Heart left ventricle (tissue), 13 donors: ENCODE measurements around the gene SLIT1.

Experiments used
- POLR2A ChIP-seq, 2 donors: fragments of 450-650 bp; IDR thresholded peaks; one replicate each; pipeline ENCODE4 v1.6.1; 2017; ENCODE audit warnings: antibody characterized with exemption in 2 of 2, mild to moderate bottlenecking in 2 of 2, moderate library complexity in 2 of 2
- TF ChIP-seq, protein P1 (sequence below), 12 donors: fragments of 200-600 bp; sonication (generic) in 4 of 12; IDR thresholded peaks; one replicate each; pipeline versions ENCODE4 v1.5.0 to v1.8.0; 2018 to 2022; ENCODE audit warnings: antibody characterized with exemption in 12 of 12, mild to moderate bottlenecking in 5 of 12
- donor health status: ischemic (EF 13 %, LVEDD 7.1; RV severe dilation, severe dysfunction).
- donor health status: DM: no; HTN: yes; CAD: no.
- donor health status: DM: no; HTN: no; CAD: no.
- donor health status: ischemic (EF 25% LVEDD 6.9; RV normal size, moderate dysfunction).
- donor health status: ischemic (EF 25% LVEDD 5.7; RV mildly dilated, moderate dysfunction).
- donor health status: ischemic (EF 35%, LVEDD 5.7; RV mildly dilated, moderate dysfunction).
- donor health status: nonischemic (EF 11% LVEDD 7.7; RV severe dilation, severe dysfunction).
- donor health status: DM: yes; HTN: yes; CAD: no.
- donor health status: PGD.
- donor health status: ischemic (EF 29% LVEDD 5.4; RV normal size, mild dysfunction).
- donor health status: nonischemic (EF 23%, LVEDD 6.1; RV moderate dilation, normal function).

DNA sequence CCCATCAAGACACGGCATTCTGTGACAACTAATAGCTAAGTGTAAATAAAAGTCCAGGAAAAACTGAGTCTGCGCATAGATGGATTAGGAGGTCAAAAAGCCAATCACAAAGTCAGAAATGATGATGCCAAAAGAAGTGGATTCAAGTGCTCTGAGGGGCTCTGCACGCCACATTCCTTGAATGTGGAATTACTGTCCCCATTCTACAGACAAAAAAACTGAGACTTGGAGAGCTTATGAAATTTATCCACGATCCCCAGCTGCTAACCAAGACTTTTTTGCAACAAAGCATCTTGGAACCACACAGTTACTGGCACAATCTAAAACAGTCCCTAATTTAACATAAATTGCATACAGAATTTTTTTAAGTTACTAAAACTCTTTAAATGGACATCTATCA is 49.6 kb upstream of the SLIT1 start:
- TF ChIP-seq, protein P1, sequence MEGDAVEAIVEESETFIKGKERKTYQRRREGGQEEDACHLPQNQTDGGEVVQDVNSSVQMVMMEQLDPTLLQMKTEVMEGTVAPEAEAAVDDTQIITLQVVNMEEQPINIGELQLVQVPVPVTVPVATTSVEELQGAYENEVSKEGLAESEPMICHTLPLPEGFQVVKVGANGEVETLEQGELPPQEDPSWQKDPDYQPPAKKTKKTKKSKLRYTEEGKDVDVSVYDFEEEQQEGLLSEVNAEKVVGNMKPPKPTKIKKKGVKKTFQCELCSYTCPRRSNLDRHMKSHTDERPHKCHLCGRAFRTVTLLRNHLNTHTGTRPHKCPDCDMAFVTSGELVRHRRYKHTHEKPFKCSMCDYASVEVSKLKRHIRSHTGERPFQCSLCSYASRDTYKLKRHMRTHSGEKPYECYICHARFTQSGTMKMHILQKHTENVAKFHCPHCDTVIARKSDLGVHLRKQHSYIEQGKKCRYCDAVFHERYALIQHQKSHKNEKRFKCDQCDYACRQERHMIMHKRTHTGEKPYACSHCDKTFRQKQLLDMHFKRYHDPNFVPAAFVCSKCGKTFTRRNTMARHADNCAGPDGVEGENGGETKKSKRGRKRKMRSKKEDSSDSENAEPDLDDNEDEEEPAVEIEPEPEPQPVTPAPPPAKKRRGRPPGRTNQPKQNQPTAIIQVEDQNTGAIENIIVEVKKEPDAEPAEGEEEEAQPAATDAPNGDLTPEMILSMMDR (IDR thresholded peaks at IDR 0.05), result no peak
- TF ChIP-seq POLR2A (IDR thresholded peaks at IDR 0.05), result no peak
